ENCODE data around the gene TTYH1.

TTYH1 gene

GRCh38 chr19:54482889-54483288, 67.6 kb downstream of the TTYH1 start:
- DNase-seq (ENCODE audit: low spot score), result no peak

- DNase-seq (ENCODE audit: low spot score), result no peak
Measured at GRCh38 chr19:54484451-54484850, 69.2 kb downstream of the TTYH1 start.

GRCh38 chr19:54485851-54486250, 70.6 kb downstream of the TTYH1 start:
- DNase-seq (ENCODE audit: low spot score), result no peak

Data from LoVo (cell line).